Measurements from ENCODE around the gene ZNF800.

- no peak for TF ChIP-seq CTCF (IDR thresholded peaks at IDR 0.05)
- TF ChIP-seq POLR2A (IDR thresholded peaks at IDR 0.05): no peak
- no peak for TF ChIP-seq POLR2AphosphoS5 (IDR thresholded peaks at IDR 0.05)
These were observed 49.9 kb downstream of the ZNF800 start for GRCh38 chr7:127342596-127342995.

All from transverse colon (tissue), 4 donors.